ENCODE results near the gene PPM1F. TPM values are rescaled to one million over a fixed set of nuclear protein-coding genes. Genes with fewer than 3 reads are reported as not detected.

PPM1F gene
- total RNA-seq, 1 experiment from 2014 or later, result 21.1 TPM

DNA sequence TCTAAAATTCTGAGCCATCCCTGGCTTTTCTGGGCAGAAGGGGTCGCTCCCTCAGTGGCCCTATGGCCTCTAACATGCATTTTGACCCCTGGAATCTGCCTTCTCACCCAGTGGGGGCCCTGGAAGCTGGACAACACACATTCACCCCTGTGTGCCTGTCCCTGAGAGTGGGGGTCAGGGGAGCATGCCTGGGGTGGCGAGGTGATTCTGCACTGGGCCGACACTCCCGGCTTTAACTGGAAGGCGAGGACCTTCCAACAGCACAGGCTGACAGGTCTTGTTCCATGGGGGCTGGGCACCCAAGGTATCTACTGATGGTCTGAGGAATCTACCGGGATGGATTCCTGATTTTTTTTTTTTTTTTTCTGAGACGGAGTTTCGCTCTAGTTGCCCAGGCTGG, 10.7 kb downstream of the PPM1F start:
- no peak overlapping the region for H3K23ac ChIP-seq (ENCODE audit: insufficient read length, low read depth, low read length)
- no peaks in the 10 kb centered on the region; the same call in 1 of the 2 replicates for H3K27me3 Mint-ChIP-seq (ENCODE audit: low read depth)
- H3K27ac ChIP-seq (ENCODE audit: insufficient read length, low read depth, low read length), result no peak overlapping the region
- H3K27me3 ChIP-seq (ENCODE audit: insufficient read depth, low read length), result no peaks in the 10 kb centered on the region
- H3K23me2 ChIP-seq (ENCODE audit: insufficient read length, low read depth, low read length, poor library complexity, severe bottlenecking), result peaks cover 4% of the 10 kb centered on the region
- no peak overlapping the region for H2BK20ac ChIP-seq (ENCODE audit: low read depth, low read length, poor library complexity, severe bottlenecking)
- no peak overlapping the region for H2BK120ac ChIP-seq (ENCODE audit: low read depth, low read length, poor library complexity, severe bottlenecking)
- no peak overlapping the region for H3K4me3 Mint-ChIP-seq
- peaks cover 6 to 17% (median 10%) of the 10 kb centered on the region in 3 experiments for H3K36me3 Mint-ChIP-seq (ENCODE audit: insufficient read depth in 1 of 3, low read depth in 3 of 3)
- no peak overlapping the region for H4K8ac ChIP-seq (replicated peaks; ENCODE audit: insufficient read length, low read depth, low read length)
- TF ChIP-seq CTCF (conservative IDR thresholded peaks at IDR 0.05), result no peak
- H3K18ac ChIP-seq (ENCODE audit: insufficient read length, low read depth, low read length), result no peak overlapping the region
- peaks cover 2% of the 10 kb centered on the region for H4K20me1 ChIP-seq (ENCODE audit: control insufficient read depth, insufficient read depth, insufficient read length)
- DNase-seq, result no peak
- no peaks in the 10 kb centered on the region for H3K79me1 ChIP-seq (ENCODE audit: insufficient read depth, low read depth, low read length, poor library complexity, severe bottlenecking)
- no peak overlapping the region for H2AFZ ChIP-seq (ENCODE audit: low read length)
- H3K56ac ChIP-seq (ENCODE audit: insufficient read length, low read depth, low read length), result no peak overlapping the region
- no peak overlapping the region for H3K27ac Mint-ChIP-seq
- no peak overlapping the region for H3K4me2 ChIP-seq (ENCODE audit: insufficient read depth, insufficient read length, low read length)
- no peak overlapping the region for H4K5ac ChIP-seq (ENCODE audit: insufficient read length, low read depth, low read length)
- peaks cover 3 to 14% of the 10 kb centered on the region in 2 experiments for H3K4me1 Mint-ChIP-seq
- no peak overlapping the region for H2AK5ac ChIP-seq (ENCODE audit: insufficient read length, low read length)
- H3K79me2 ChIP-seq (ENCODE audit: insufficient read depth, low read length), result no peaks in the 10 kb centered on the region
- H3K4ac ChIP-seq (ENCODE audit: low read depth, low read length), result no peak overlapping the region
- H3K9me3 Mint-ChIP-seq, result no peaks in the 10 kb centered on the region
- no peak overlapping the region for H4K91ac ChIP-seq (ENCODE audit: insufficient read length, low read depth, low read length)
- no peak overlapping the region for H3K14ac ChIP-seq (ENCODE audit: insufficient read depth, low read length)
- WGBS (ENCODE audit: extremely low coverage, insufficient read length, low lambda C conversion rate), result no CpG with 5 or more reads among the region's 8 CpGs
- H2BK5ac ChIP-seq (ENCODE audit: insufficient read length, low read length), result no peak overlapping the region
- H3T11ph ChIP-seq (ENCODE audit: low read length), result no peak overlapping the region
- no peak overlapping the region for H2BK12ac ChIP-seq (ENCODE audit: insufficient read length, low read depth, low read length)
- no peak overlapping the region for H3K9ac ChIP-seq (ENCODE audit: extremely low read depth, insufficient read length, low read length)
- H3K9me3 ChIP-seq (ENCODE audit: control insufficient read depth, low read depth, low read length), result no peaks in the 10 kb centered on the region
- no peaks in the 10 kb centered on the region for H3K4me1 ChIP-seq (ENCODE audit: insufficient read depth, low read length)
- H2BK15ac ChIP-seq (ENCODE audit: low read depth, low read length), result no peak overlapping the region

Measured in H9 (cell line).